HepG2 (cell line): ENCODE data around the gene RABEP2. TPM values are rescaled to one million over a fixed set of nuclear protein-coding genes. Genes with fewer than 3 reads are reported as not detected.

Experiments used
- AGO2 ChIP-seq: fragments of 200-400 bp; formaldehyde crosslinking; optimal IDR thresholded peaks from 2 replicates; pipeline ENCODE3; 2017; ENCODE audit warnings: mild to moderate bottlenecking, low read depth, low read length, moderate library complexity
- CREB1 ChIP-seq, 2 experiments: fragments of 450-650 bp in 1 of 2; IDR thresholded peaks; 2 replicates each; pipeline ENCODE4 v1.6.1; 2016 to 2017; ENCODE audit warnings: control low read depth in 1 of 2, mild to moderate bottlenecking in 1 of 2, missing compliant biosample characterization in 1 of 2, missing genetic modification characterization in 1 of 2
- EEA1 ChIP-seq: sonication (generic); formaldehyde crosslinking; IDR thresholded peaks from 2 replicates; pipeline ENCODE4 v1.5.1; 2020; ENCODE audit warnings: mild to moderate bottlenecking, missing genetic modification reagents, borderline replicate concordance
- GATAD1 ChIP-seq: IDR thresholded peaks from 2 replicates; pipeline ENCODE4 v1.6.1; 2016; ENCODE audit warnings: missing genetic modification reagents, missing compliant biosample characterization
- GZF1 ChIP-seq: sonication (generic); formaldehyde crosslinking; IDR thresholded peaks from 2 replicates; pipeline ENCODE4 v1.5.1; 2020; ENCODE audit warnings: mild to moderate bottlenecking, missing genetic modification reagents
- ISX ChIP-seq: sonication (generic); formaldehyde crosslinking; conservative IDR thresholded peaks from 2 replicates; pipeline ENCODE4 v1.5.0; 2020; ENCODE audit warnings: missing genetic modification reagents
- KDM3A ChIP-seq: IDR thresholded peaks from 2 replicates; pipeline ENCODE4 v1.6.1; 2018; ENCODE audit warnings: low read depth, missing compliant biosample characterization
- LCORL ChIP-seq, 2 experiments: fragments of 450-650 bp in 1 of 2; sonication (generic) in 1 of 2; formaldehyde crosslinking in 1 of 2; IDR thresholded peaks; 2 replicates each; pipeline versions ENCODE4 v1.5.0 to v1.6.1; 2017 to 2020; ENCODE audit warnings: antibody characterized with exemption in 1 of 2, missing genetic modification reagents in 1 of 2
- MEF2D ChIP-seq: sonication (generic); formaldehyde crosslinking; IDR thresholded peaks from 2 replicates; pipeline ENCODE4 v1.5.1; 2020; ENCODE audit warnings: mild to moderate bottlenecking, missing genetic modification reagents
- PITX1 ChIP-seq: sonication (generic); formaldehyde crosslinking; IDR thresholded peaks from 2 replicates; pipeline ENCODE4 v1.5.1; 2020; ENCODE audit warnings: mild to moderate bottlenecking, missing genetic modification reagents
- PREB ChIP-seq: sonication (generic); formaldehyde crosslinking; IDR thresholded peaks from 2 replicates; pipeline ENCODE4 v1.4.0; 2020; ENCODE audit warnings: missing genetic modification reagents
- SMARCC2 ChIP-seq: fragments of 450-650 bp; IDR thresholded peaks from 2 replicates; pipeline ENCODE4 v1.6.1; 2017; ENCODE audit warnings: antibody characterized with exemption, mild to moderate bottlenecking
- SPEN ChIP-seq: sonication (generic); formaldehyde crosslinking; IDR thresholded peaks from 2 replicates; pipeline ENCODE4 v1.5.1; 2020; ENCODE audit warnings: low read depth, mild to moderate bottlenecking, missing genetic modification reagents
- ZBTB46 ChIP-seq: sonication (generic); formaldehyde crosslinking; IDR thresholded peaks from 2 replicates; pipeline ENCODE4 v1.4.0; 2020; ENCODE audit warnings: mild to moderate bottlenecking, missing genetic modification reagents, borderline replicate concordance
- ZFP36L2 ChIP-seq: sonication (generic); formaldehyde crosslinking; IDR thresholded peaks from 2 replicates; pipeline ENCODE4 v1.4.0; 2020; ENCODE audit warnings: missing genetic modification reagents
- ZFP90 ChIP-seq: sonication (generic); formaldehyde crosslinking; IDR thresholded peaks from 2 replicates; pipeline ENCODE4 v1.8.0; 2022; ENCODE audit warnings: missing genetic modification reagents, mild to moderate bottlenecking, inconsistent platforms, borderline replicate concordance
- ZMYM4 ChIP-seq: sonication (generic); formaldehyde crosslinking; IDR thresholded peaks from 2 replicates; pipeline ENCODE4 v1.8.1; 2023; ENCODE audit warnings: mild to moderate bottlenecking, missing genetic modification reagents
- ZNF17 ChIP-seq: sonication (generic); formaldehyde crosslinking; IDR thresholded peaks from 2 replicates; pipeline ENCODE4 v1.5.0; 2020; ENCODE audit warnings: mild to moderate bottlenecking, missing genetic modification reagents
- ZNF3 ChIP-seq: IDR thresholded peaks from 2 replicates; pipeline ENCODE4 v1.7.0; 2017; ENCODE audit warnings: inconsistent platforms
- ZNF329 ChIP-seq: sonication (generic); formaldehyde crosslinking; IDR thresholded peaks from 2 replicates; pipeline ENCODE4 v1.9.0; 2021; ENCODE audit warnings: low read depth, mild to moderate bottlenecking, missing genetic modification reagents
- ZNF501 ChIP-seq: sonication (generic); formaldehyde crosslinking; IDR thresholded peaks from 2 replicates; pipeline ENCODE4 v1.5.1; 2020; ENCODE audit warnings: mild to moderate bottlenecking, moderate library complexity, missing genetic modification reagents
- ZNF678 ChIP-seq: sonication (generic); formaldehyde crosslinking; IDR thresholded peaks from 2 replicates; pipeline ENCODE4 v1.4.0; 2020; ENCODE audit warnings: mild to moderate bottlenecking, missing genetic modification reagents
- ZNF781 ChIP-seq: sonication (generic); formaldehyde crosslinking; IDR thresholded peaks from 2 replicates; pipeline ENCODE4 v1.5.1; 2020; ENCODE audit warnings: borderline replicate concordance, mild to moderate bottlenecking, missing genetic modification reagents; ENCODE audit errors: not compliant biosample characterization
- polyA plus RNA-seq, 8 experiments: library from polyadenylated mRNA; depleted of rRNA in 3 of 8; stranded (reverse) in 7 of 8; unstranded in 1 of 8; fragments of >200 nt; fragmentation: Illumina TruSeq in 4 of 8; extraction: Trizol in 4 of 8; gene quantifications; 2 replicates each; pipeline versions ENCODE4 v1.2.1 to v1.2.3, GENCODE V29; 2011 to 2016; ENCODE audit warnings: low read depth in 4 of 8, missing spikeins in 1 of 8, mixed read lengths in 1 of 8; ENCODE audit not compliant: insufficient read depth in 1 of 8
- total RNA-seq, 5 experiments: library from RNA; depleted of rRNA; stranded (reverse); fragments of >200 nt; fragmentation: Illumina TruSeq; extraction: Trizol; gene quantifications; 2 replicates each; pipeline ENCODE4 v1.2.3, GENCODE V29; 2016; ENCODE audit warnings: low read depth in 1 of 5
- TF ChIP-seq, protein P1 (sequence below): IDR thresholded peaks from 2 replicates; pipeline ENCODE4 v1.6.1; 2016; ENCODE audit warnings: missing compliant biosample characterization, missing genetic modification reagents, borderline replicate concordance
- TF ChIP-seq, protein P2 (sequence below): sonication (generic); formaldehyde crosslinking; IDR thresholded peaks from 2 replicates; pipeline ENCODE4 v1.9.0; 2021; ENCODE audit warnings: missing genetic modification reagents, borderline replicate concordance

RABEP2 gene
- total and polyA plus RNA-seq, 2 of the 13 experiments (the other 11 are each of a cell fraction or from before 2014, with no cell fraction given), result 10.8 to 18.4 TPM

DNA sequence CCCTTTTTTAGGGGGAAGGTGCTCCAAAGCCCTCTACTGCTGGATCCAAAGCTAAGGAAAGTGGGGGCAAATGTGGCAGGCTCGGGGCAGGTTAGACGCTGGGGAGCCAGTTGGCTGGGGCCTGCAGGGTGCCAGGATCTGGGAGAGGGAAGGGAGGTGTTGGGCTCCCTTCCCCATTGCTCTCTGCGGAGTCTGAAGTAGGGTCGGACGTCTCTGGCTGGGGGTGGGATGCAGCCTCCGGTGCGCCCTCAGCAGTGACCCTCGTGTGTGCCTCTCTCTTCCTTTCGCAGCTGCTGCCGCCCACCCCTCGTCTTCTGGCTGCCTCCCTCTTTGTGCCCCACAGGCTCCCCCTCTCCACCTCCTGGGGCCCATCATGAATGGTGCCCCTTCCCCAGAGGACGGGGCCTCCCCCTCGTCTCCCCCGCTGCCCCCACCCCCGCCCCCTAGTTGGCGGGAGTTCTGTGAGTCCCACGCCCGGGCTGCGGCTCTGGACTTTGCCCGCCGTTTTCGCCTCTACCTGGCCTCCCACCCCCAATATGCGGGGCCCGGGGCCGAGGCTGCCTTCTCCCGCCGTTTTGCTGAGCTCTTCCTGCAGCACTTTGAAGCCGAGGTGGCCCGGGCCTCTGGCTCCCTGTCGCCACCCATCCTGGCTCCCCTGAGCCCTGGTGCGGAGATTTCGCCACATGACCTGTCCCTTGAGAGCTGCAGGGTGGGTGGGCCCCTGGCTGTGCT lies 59.1 kb downstream of the RABEP2 start (continued):
- no peak for TF ChIP-seq ZBTB46 (CRISPR knock-in tag)
- no peak for TF ChIP-seq ZNF678 (CRISPR knock-in tag)
- no peak for TF ChIP-seq ZFP36L2 (CRISPR knock-in tag)
- TF ChIP-seq ZNF17 (CRISPR knock-in tag), result no peak
- no peak for TF ChIP-seq LCORL (IDR thresholded peaks at IDR 0.05)
- TF ChIP-seq LCORL (CRISPR knock-in tag; IDR thresholded peaks at IDR 0.05), result peak; percentile 79
- peak; percentile 63 for TF ChIP-seq PITX1 (CRISPR knock-in tag)
- TF ChIP-seq SMARCC2, result no peak
- no peak; the same call in 1 of the 2 replicates for TF ChIP-seq ZMYM4 (CRISPR knock-in tag)
- no peak for TF ChIP-seq ZNF329
- TF ChIP-seq CREB1 (IDR thresholded peaks at IDR 0.05), result no peak
- no peak for TF ChIP-seq CREB1 (CRISPR knock-in tag; IDR thresholded peaks at IDR 0.05)
- TF ChIP-seq AGO2, result peak; percentile 73
- peak; percentile 41; the same call in 1 of the 2 replicates for TF ChIP-seq GATAD1 (CRISPR knock-in tag)
- 0 out of 2 replicates have a peak, but pooled peaks have one; percentile 61 for TF ChIP-seq MEF2D (CRISPR knock-in tag)
- TF ChIP-seq KDM3A (CRISPR knock-in tag), result peak; percentile 44; the same call in 1 of the 2 replicates
- TF ChIP-seq GZF1 (CRISPR knock-in tag), result no peak
- TF ChIP-seq, protein P1, sequence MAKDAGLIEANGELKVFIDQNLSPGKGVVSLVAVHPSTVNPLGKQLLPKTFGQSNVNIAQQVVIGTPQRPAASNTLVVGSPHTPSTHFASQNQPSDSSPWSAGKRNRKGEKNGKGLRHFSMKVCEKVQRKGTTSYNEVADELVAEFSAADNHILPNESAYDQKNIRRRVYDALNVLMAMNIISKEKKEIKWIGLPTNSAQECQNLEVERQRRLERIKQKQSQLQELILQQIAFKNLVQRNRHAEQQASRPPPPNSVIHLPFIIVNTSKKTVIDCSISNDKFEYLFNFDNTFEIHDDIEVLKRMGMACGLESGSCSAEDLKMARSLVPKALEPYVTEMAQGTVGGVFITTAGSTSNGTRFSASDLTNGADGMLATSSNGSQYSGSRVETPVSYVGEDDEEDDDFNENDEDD, result peak; percentile 91
- TF ChIP-seq ZNF3 (CRISPR knock-in tag), result no peak
- TF ChIP-seq ISX (CRISPR knock-in tag), result no peak
- TF ChIP-seq ZNF501, result peak; percentile 58; the same call in 1 of the 2 replicates
- no peak for TF ChIP-seq SPEN (CRISPR knock-in tag)
- TF ChIP-seq, protein P2, sequence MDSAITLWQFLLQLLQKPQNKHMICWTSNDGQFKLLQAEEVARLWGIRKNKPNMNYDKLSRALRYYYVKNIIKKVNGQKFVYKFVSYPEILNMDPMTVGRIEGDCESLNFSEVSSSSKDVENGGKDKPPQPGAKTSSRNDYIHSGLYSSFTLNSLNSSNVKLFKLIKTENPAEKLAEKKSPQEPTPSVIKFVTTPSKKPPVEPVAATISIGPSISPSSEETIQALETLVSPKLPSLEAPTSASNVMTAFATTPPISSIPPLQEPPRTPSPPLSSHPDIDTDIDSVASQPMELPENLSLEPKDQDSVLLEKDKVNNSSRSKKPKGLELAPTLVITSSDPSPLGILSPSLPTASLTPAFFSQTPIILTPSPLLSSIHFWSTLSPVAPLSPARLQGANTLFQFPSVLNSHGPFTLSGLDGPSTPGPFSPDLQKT, result no peak
- TF ChIP-seq EEA1 (CRISPR knock-in tag), result no peak
- no peak for TF ChIP-seq PREB (CRISPR knock-in tag)
- no peak for TF ChIP-seq ZNF781 (CRISPR knock-in tag)
- TF ChIP-seq ZFP90 (CRISPR knock-in tag), result 0 out of 2 replicates have a peak, but pooled peaks have one; percentile 42
